Panc1 (cell line): ENCODE results near the gene CDK5RAP3.

ENCODE experiments used
- POLR2AphosphoS5 ChIP-seq: IDR thresholded peaks from 2 replicates; pipeline ENCODE4 v1.6.1; 2012; ENCODE audit warnings: mild to moderate bottlenecking, low read depth, low read length, moderate library complexity
- SIN3A ChIP-seq: IDR thresholded peaks from 2 replicates; pipeline ENCODE4 v1.6.1; 2012; ENCODE audit warnings: low read depth, mild to moderate bottlenecking, low read length, moderate library complexity, borderline replicate concordance; ENCODE audit not compliant: insufficient read depth
- TCF7L2 ChIP-seq: IDR thresholded peaks from 2 replicates; pipeline ENCODE4 v1.6.1; 2011; ENCODE audit warnings: mild to moderate bottlenecking, low read depth, low read length, inconsistent platforms
- TF ChIP-seq, protein P1 (sequence below): fragments of 450-650 bp; IDR thresholded peaks from 2 replicates; pipeline ENCODE4 v1.5.1; 2017; ENCODE audit warnings: mild to moderate bottlenecking
- TF ChIP-seq, protein P2 (sequence below), 2 experiments: IDR thresholded peaks; 2 replicates each; pipeline ENCODE4 v1.6.1; 2011 to 2012; ENCODE audit warnings: low read depth in 2 of 2, control low read depth in 1 of 2, low read length in 1 of 2, mild to moderate bottlenecking in 1 of 2, moderate library complexity in 1 of 2; ENCODE audit not compliant: insufficient read depth in 1 of 2

GRCh38 chr17:47948706-47949196, 22.2 kb upstream of the CDK5RAP3 start:
- TF ChIP-seq, protein P1, sequence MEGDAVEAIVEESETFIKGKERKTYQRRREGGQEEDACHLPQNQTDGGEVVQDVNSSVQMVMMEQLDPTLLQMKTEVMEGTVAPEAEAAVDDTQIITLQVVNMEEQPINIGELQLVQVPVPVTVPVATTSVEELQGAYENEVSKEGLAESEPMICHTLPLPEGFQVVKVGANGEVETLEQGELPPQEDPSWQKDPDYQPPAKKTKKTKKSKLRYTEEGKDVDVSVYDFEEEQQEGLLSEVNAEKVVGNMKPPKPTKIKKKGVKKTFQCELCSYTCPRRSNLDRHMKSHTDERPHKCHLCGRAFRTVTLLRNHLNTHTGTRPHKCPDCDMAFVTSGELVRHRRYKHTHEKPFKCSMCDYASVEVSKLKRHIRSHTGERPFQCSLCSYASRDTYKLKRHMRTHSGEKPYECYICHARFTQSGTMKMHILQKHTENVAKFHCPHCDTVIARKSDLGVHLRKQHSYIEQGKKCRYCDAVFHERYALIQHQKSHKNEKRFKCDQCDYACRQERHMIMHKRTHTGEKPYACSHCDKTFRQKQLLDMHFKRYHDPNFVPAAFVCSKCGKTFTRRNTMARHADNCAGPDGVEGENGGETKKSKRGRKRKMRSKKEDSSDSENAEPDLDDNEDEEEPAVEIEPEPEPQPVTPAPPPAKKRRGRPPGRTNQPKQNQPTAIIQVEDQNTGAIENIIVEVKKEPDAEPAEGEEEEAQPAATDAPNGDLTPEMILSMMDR, result no peak
- no peak for TF ChIP-seq POLR2AphosphoS5
- no peak for TF ChIP-seq TCF7L2
- TF ChIP-seq SIN3A, result no peak
- TF ChIP-seq, protein P2, sequence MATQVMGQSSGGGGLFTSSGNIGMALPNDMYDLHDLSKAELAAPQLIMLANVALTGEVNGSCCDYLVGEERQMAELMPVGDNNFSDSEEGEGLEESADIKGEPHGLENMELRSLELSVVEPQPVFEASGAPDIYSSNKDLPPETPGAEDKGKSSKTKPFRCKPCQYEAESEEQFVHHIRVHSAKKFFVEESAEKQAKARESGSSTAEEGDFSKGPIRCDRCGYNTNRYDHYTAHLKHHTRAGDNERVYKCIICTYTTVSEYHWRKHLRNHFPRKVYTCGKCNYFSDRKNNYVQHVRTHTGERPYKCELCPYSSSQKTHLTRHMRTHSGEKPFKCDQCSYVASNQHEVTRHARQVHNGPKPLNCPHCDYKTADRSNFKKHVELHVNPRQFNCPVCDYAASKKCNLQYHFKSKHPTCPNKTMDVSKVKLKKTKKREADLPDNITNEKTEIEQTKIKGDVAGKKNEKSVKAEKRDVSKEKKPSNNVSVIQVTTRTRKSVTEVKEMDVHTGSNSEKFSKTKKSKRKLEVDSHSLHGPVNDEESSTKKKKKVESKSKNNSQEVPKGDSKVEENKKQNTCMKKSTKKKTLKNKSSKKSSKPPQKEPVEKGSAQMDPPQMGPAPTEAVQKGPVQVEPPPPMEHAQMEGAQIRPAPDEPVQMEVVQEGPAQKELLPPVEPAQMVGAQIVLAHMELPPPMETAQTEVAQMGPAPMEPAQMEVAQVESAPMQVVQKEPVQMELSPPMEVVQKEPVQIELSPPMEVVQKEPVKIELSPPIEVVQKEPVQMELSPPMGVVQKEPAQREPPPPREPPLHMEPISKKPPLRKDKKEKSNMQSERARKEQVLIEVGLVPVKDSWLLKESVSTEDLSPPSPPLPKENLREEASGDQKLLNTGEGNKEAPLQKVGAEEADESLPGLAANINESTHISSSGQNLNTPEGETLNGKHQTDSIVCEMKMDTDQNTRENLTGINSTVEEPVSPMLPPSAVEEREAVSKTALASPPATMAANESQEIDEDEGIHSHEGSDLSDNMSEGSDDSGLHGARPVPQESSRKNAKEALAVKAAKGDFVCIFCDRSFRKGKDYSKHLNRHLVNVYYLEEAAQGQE (IDR thresholded peaks at IDR 0.05; ENCODE audit: insufficient read depth in 1 of 2, low read depth in 2 of 2, low read length in 1 of 2), result no peak
